VCaP (cell line): ENCODE results near the gene HSPA12A.

Experiments used
- H3K27ac ChIP-seq: fragments of 450-650 bp; 2 replicates; pipeline ENCODE4 v1.5.1; 2017
- TF ChIP-seq, protein P1 (sequence below): fragments of 450-650 bp; conservative IDR thresholded peaks from 2 replicates; pipeline ENCODE4 v1.5.1; 2017; ENCODE audit warnings: mild to moderate bottlenecking, moderate library complexity

HSPA12A gene

DNA sequence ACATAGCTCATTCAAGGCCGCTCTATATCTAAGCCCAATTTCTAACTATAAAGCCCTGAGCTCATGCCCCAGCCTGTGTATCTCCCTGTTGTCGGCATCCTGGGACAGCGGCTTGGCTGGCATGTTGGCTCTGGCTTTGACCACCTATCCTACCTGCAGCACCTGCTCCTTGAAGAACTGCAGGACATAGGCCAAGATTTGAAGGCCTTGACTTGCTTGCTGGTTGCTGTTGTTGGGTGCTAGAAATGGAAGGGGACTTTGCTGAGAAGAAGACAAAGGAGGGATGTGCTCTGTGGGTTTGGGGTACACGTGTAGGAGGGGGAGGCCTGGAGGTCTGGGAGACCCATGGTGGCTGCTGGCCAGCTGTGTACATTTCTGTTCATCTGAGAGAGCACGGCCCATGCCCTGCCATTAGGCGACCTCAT lies 110.5 kb downstream of the HSPA12A start:
- no peak overlapping the region for H3K27ac ChIP-seq
- TF ChIP-seq, protein P1, sequence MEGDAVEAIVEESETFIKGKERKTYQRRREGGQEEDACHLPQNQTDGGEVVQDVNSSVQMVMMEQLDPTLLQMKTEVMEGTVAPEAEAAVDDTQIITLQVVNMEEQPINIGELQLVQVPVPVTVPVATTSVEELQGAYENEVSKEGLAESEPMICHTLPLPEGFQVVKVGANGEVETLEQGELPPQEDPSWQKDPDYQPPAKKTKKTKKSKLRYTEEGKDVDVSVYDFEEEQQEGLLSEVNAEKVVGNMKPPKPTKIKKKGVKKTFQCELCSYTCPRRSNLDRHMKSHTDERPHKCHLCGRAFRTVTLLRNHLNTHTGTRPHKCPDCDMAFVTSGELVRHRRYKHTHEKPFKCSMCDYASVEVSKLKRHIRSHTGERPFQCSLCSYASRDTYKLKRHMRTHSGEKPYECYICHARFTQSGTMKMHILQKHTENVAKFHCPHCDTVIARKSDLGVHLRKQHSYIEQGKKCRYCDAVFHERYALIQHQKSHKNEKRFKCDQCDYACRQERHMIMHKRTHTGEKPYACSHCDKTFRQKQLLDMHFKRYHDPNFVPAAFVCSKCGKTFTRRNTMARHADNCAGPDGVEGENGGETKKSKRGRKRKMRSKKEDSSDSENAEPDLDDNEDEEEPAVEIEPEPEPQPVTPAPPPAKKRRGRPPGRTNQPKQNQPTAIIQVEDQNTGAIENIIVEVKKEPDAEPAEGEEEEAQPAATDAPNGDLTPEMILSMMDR: no peak

DNA sequence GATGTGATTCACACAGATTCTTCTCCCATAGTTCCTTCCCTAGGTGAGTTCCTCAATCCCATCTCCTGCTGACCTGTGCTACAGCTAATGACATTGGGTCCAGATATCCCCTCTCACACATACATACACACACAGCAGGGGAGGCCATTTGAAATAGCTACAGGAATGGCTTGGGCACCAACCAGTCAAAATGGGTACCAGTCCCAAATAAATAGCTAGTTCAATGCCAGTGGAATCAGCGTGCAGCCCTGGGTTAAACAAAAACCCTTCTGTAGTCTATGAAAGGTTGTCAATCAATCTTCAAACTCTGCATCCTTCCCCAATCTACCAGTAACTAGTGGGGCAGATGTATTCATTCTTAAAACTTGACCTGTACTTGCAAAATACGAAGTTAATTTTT lies 112.3 kb downstream of the HSPA12A start:
- no peak overlapping the region for H3K27ac ChIP-seq
- TF ChIP-seq, protein P1: no peak

DNA sequence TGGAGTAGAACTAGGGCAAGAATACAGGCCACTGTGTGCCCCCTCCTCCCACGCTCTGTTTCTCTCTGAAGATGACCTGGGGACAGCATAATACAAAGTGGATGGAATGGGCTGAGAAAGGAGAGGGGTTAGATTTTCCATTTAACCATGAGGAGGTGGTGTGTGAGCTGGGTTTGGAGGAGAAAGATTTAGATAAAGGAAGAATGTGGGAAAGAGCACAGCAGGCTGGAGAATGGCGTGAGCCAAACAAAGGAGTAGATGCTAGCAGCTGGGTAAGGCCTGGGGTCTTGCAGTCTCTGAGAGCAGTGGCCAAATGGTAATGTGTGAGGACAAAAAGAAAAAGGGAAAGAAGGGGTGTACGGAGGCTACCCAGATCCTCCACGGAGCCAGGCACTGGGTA lies 113.0 kb downstream of the HSPA12A start:
- TF ChIP-seq, protein P1: no peak
- no peak overlapping the region for H3K27ac ChIP-seq

DNA sequence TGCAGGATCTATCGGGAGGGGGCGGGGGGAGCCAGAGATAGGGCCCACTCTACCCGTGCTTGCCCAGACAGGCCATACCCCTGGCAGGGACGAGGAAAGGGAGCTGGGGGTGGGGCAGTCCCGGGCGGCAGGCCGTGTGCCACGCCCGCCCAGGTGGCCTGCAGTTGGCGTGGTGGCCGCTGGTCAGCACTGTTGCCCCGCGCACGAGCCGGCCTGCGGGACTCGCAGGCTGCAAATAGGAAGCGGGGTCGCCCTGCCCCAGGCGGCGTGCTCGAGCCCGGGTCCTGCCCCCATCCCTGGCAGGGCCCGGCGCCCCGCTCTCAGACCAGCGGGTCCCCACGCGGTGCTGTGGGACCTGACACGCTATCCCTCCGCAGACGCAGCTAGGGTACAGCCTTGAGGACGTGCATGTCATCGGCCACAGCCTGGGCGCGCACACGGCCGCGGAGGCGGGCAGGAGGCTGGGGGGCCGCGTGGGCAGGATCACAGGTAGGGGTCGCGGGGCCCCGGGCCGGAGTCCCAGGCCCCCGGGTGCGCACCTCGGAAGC lies 114.9 kb downstream of the HSPA12A start:
- TF ChIP-seq, protein P1: peak; percentile 83
- no peak overlapping the region for H3K27ac ChIP-seq

DNA sequence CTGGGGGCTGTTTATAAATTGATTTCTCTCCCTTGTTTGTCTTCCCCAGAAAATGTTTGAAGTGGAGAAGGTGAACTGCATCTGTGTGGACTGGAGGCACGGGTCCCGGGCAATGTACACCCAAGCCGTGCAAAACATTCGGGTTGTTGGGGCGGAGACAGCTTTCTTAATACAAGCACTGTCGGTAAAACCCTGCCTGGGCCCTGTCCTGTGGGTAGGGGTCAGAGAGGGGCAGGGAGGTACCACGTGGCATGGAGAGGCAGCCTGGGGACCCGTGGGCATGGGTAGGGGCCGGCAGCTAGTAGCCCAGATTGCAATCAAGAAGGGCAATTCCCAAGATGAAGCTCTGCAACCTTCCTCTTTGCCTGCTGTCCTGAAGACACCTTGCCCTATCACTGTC lies 115.6 kb downstream of the HSPA12A start:
- H3K27ac ChIP-seq: no peak overlapping the region
- TF ChIP-seq, protein P1: no peak

DNA sequence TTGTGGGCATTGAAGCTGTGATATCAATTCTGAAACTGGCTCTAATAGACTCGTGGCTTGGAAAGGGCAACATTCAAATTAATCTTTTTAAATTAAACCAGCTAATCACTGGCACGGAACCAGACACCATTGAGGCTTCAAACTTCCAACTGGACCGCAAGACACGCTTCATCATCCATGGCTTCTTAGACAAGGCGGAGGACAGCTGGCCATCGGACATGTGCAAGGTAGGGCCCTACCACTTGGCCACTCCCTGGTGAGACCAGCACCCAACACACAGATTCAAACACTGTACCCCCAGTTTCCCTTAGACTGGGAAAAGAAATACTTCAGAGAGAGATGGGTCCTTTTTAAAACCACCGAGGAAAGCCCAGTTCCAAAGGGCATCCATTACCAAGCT lies 116.5 kb downstream of the HSPA12A start:
- no peak overlapping the region for H3K27ac ChIP-seq
- TF ChIP-seq, protein P1: no peak

DNA sequence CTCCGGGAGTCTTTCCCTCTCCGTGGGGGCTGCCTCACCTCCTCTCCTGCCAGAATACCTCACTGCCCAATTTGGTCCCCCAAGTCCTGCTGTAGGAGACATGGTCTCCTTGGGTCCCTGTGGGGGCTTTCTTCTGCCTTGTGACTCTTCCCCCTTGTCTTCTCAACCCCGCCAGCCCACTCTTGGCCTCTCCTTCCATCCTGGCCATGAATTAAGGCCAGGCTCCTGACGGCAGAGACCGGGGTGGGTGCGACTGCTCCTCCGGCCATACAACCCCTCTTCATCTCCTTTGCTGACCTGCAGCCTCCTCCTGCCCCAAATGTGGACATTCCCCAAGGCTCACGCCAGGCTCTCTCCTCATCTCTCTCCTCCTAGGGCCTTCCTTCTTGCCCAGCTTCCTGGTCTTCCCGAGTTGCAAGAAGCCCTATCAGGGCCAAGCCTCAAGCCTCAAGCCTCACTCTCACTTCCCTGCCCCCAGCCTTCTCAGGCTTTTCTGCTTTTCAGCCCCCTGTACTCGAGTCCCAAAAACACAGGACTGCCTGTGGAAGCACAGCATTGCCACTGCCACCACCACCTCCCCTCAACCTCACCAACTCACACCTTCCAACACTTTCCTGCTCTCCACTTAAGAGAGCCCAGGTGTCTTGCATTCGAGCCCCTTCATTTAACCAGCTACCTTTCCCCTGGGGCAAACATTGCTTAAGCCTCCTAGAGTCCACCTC lies 120.3 kb downstream of the HSPA12A start:
- TF ChIP-seq, protein P1: no peak

More for the DNA sequence above, 120.3 kb downstream of the HSPA12A start:
- H3K27ac ChIP-seq: no peak overlapping the region
